Spleen (tissue), 7 donors: ENCODE results near the gene CD9.

Experiments used
- CTCF ChIP-seq, 11 experiments: fragments of 200-600 bp in 7 of 11; fragments of 450-650 bp in 4 of 11; sonication (generic) in 4 of 11; IDR thresholded peaks in 8 of 11; conservative IDR thresholded peaks in 3 of 11; 1 replicate in 7 of 11; 2 replicates in 4 of 11; pipeline versions ENCODE4 v1.4.0 to v1.8.0; 2016 to 2021; ENCODE audit warnings: antibody characterized with exemption in 11 of 11, inconsistent platforms in 4 of 11, mild to moderate bottlenecking in 1 of 11
- POLR2A ChIP-seq, 3 donors: fragments of 450-650 bp; IDR thresholded peaks; one replicate each; pipeline ENCODE4 v1.5.1; 2017; ENCODE audit warnings: antibody characterized with exemption in 3 of 3, mild to moderate bottlenecking in 1 of 3
- donor health status: DM: no; HTN: no; CAD: no; lungs with moderate emphysema.
- donor health status: DM: no; HTN: no; CAD: no.
- donor health status: DM: no; HTN: no; CAD: no.

DNA sequence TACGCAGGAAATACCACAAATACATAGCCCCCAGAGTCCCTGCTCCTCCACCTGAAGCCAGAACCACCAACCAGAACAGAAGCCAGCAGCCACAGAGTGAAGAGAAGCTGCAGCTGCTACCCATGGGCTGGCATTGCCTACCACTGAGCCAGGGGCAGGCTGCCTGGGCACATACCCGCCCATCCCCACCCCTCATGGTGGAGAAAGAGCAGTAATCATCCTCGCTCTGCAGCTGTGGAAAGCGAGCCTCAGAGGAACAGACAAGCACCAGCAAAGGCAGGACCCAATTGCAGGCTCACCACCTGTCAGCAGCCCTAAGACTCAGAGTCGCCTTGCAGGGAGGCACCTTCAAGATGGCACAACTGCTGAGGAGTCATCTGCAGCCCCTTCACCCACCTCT, 11.2 kb upstream of the CD9 start:
- no peak for TF ChIP-seq CTCF (IDR thresholded peaks at IDR 0.05 in 8 of 11, conservative IDR thresholded peaks at IDR 0.05 in 3 of 11)
- no peak for TF ChIP-seq POLR2A (IDR thresholded peaks at IDR 0.05)
